HCT116 (cell line): ENCODE results near the gene TIMM17B. TPM values are rescaled to one million over a fixed set of nuclear protein-coding genes. Genes with fewer than 3 reads are reported as not detected.

Source experiments
- ATAC-seq: fragments of 200-7000 bp; cut with Tn5 transposase; 2 replicates; pipeline ENCODE4 v1.9.1; 2020; ENCODE audit warnings: mild to moderate bottlenecking, moderate library complexity
- BruUV-seq: library from RNA; stranded (reverse); fragments of 400-500 nt; replicated peaks from 2 replicates; lab custom pipeline; 2021; lab: Mats Ljungman, UMichigan
- CTCF ChIA-PET: fragments of 300-600 bp; sonication (Branson Sonifier 250); formaldehyde crosslinking; loops from one replicate; lab custom pipeline; 2021; ENCODE audit warnings: antibody characterized with exemption; lab: Charles Lee
- POLR2A ChIA-PET: fragments of 300-600, 350-600 bp; sonication (Branson Sonifier 250); formaldehyde crosslinking; loops from one replicate; lab custom pipeline; 2021; ENCODE audit warnings: antibody characterized with exemption; lab: Charles Lee
- RAD21 ChIA-PET, 2 experiments: fragments of 300-600 bp; sonication (Branson Sonifier 250); formaldehyde crosslinking; loops; one replicate each; lab custom pipeline; 2023; ENCODE audit warnings: low total read pairs in 2 of 2; ENCODE audit not compliant: uncharacterized antibody in 2 of 2, unreplicated experiment in 2 of 2, low non-redundant PET in 1 of 2; lab: Charles Lee
- DNase-seq: peaks from one replicate; pipeline ENCODE4 v3.0.0-alpha.2; 2010; ENCODE audit warnings: low read depth, low spot score
- H2AFZ ChIP-seq: fragments of 200-600 bp; shearing (Covaris generic), sonication (generic); 2 replicates; pipeline ENCODE4 v1.6.1; 2017; ENCODE audit warnings: low read depth, mixed run types, mixed read lengths, antibody characterized with exemption, low read length; ENCODE audit not compliant: poor library complexity, severe bottlenecking
- H3K27ac ChIP-seq: 2 replicates; pipeline ENCODE4 v1.5.1; 2012; ENCODE audit warnings: low read depth, low read length
- H3K27me3 ChIP-seq: fragments of 200-600 bp; sonication (generic); 2 replicates; pipeline ENCODE4 v1.6.1; 2016; ENCODE audit warnings: mixed run types, low read length, mixed read lengths; ENCODE audit not compliant: insufficient read depth
- H3K36me3 ChIP-seq, 2 experiments: fragments of 200-500 bp in 1 of 2; fragments of 200-600 bp in 1 of 2; sonication (Bioruptor generic) in 1 of 2; sonication (generic) in 1 of 2; 2 replicates each; pipeline versions ENCODE4 v1.5.1 to v1.6.1; 2014 to 2016; ENCODE audit warnings: low read length in 2 of 2, inconsistent platforms in 1 of 2, mixed read lengths in 1 of 2, mixed run types in 1 of 2; ENCODE audit not compliant: insufficient read depth in 2 of 2, control insufficient read depth in 1 of 2
- H3K4me1 ChIP-seq, 2 experiments: fragments of 200-600 bp in 1 of 2; sonication (generic) in 1 of 2; 2 replicates each; pipeline versions ENCODE4 v1.5.1 to v1.6.1; 2012 to 2017; ENCODE audit warnings: low read length in 2 of 2, inconsistent platforms in 1 of 2, mild to moderate bottlenecking in 1 of 2, mixed read lengths in 1 of 2, mixed run types in 1 of 2, moderate library complexity in 1 of 2; ENCODE audit not compliant: insufficient read depth in 2 of 2, control insufficient read depth in 1 of 2
- H3K4me2 ChIP-seq: fragments of 200-600 bp; sonication (generic); 2 replicates; pipeline ENCODE4 v1.6.1; 2017; ENCODE audit warnings: mixed run types, low read length, mixed read lengths
- H3K4me3 ChIP-seq, 2 experiments: fragments of 200-600 bp in 1 of 2; sonication (generic) in 1 of 2; replicated peaks in 1 of 2; 2 replicates each; pipeline ENCODE4 v1.5.1; 2011 to 2016; ENCODE audit warnings: low read length in 2 of 2, control low read depth in 1 of 2, low read depth in 1 of 2, mild to moderate bottlenecking in 1 of 2, mixed read lengths in 1 of 2, mixed run types in 1 of 2
- H3K79me2 ChIP-seq: fragments of 200-600 bp; sonication (generic); 2 replicates; pipeline ENCODE4 v1.6.1; 2017; ENCODE audit warnings: mild to moderate bottlenecking, mixed run types, low read length, moderate library complexity, mixed read lengths; ENCODE audit not compliant: insufficient read depth
- H3K9ac ChIP-seq: fragments of 200-600 bp; sonication (generic); 2 replicates; pipeline ENCODE4 v1.6.1; 2016; ENCODE audit warnings: low read length, mixed read lengths
- H3K9me2 ChIP-seq: fragments of 200-600 bp; sonication (generic), shearing (Covaris generic); 2 replicates; pipeline ENCODE4 v1.6.1; 2017; ENCODE audit warnings: mixed run types, mild to moderate bottlenecking, moderate library complexity; ENCODE audit not compliant: insufficient read depth
- H3K9me3 ChIP-seq, 2 experiments: fragments of 200-500 bp in 1 of 2; fragments of 200-600 bp in 1 of 2; sonication (Bioruptor generic) in 1 of 2; sonication (generic) in 1 of 2; 2 replicates each; pipeline ENCODE4 v1.6.1; 2014 to 2017; ENCODE audit warnings: low read length in 2 of 2, mixed read lengths in 2 of 2, inconsistent platforms in 1 of 2, low read depth in 1 of 2, mild to moderate bottlenecking in 1 of 2, mixed run types in 1 of 2, moderate library complexity in 1 of 2; ENCODE audit not compliant: control insufficient read depth in 1 of 2, insufficient read depth in 1 of 2
- H4K20me1 ChIP-seq: fragments of 200-600 bp; sonication (generic), shearing (Covaris generic); 2 replicates; pipeline ENCODE4 v1.6.1; 2017; ENCODE audit warnings: mixed run types, mild to moderate bottlenecking, moderate library complexity; ENCODE audit not compliant: insufficient read depth
- ATF3 ChIP-seq: IDR thresholded peaks from 2 replicates; pipeline ENCODE4 v1.6.1; 2012
- CBX3 ChIP-seq: IDR thresholded peaks from 2 replicates; pipeline ENCODE4 v1.6.1; 2012; ENCODE audit warnings: low read depth
- CEBPB ChIP-seq: IDR thresholded peaks from 2 replicates; pipeline ENCODE4 v1.6.1; 2012; ENCODE audit warnings: low read depth
- CTCF ChIP-seq, 3 experiments: fragments of 200-600 bp in 1 of 3; sonication (generic) in 1 of 3; IDR thresholded peaks in 2 of 3; conservative IDR thresholded peaks in 1 of 3; 2 replicates each; pipeline ENCODE4 v1.5.1; 2012 to 2017; ENCODE audit warnings: low read depth in 2 of 3, low read length in 2 of 3, antibody characterized with exemption in 1 of 3, borderline replicate concordance in 1 of 3, control low read depth in 1 of 3, mild to moderate bottlenecking in 1 of 3, mixed read lengths in 1 of 3, mixed run types in 1 of 3, moderate library complexity in 1 of 3; ENCODE audit not compliant: insufficient read depth in 1 of 3
- EGR1 ChIP-seq: IDR thresholded peaks from 2 replicates; pipeline ENCODE4 v1.6.1; 2012; ENCODE audit warnings: low read depth
- EZH2 ChIP-seq: fragments of 200-600 bp; sonication (generic); IDR thresholded peaks from 2 replicates; pipeline ENCODE4 v1.6.1; 2017; ENCODE audit warnings: antibody characterized with exemption, mixed run types
- EZH2phosphoT487 ChIP-seq: fragments of 200-600 bp; IDR thresholded peaks from 2 replicates; pipeline ENCODE4 v1.6.1; 2018; ENCODE audit warnings: antibody characterized with exemption, borderline replicate concordance
- MAX ChIP-seq: IDR thresholded peaks from 2 replicates; pipeline ENCODE4 v1.6.1; 2012
- POLR2A ChIP-seq: IDR thresholded peaks from 2 replicates; pipeline ENCODE4 v1.7.0; 2011; ENCODE audit warnings: borderline replicate concordance; ENCODE audit not compliant: insufficient read depth, insufficient read length; ENCODE audit errors: extremely low read depth
- POLR2AphosphoS5 ChIP-seq: IDR thresholded peaks from 2 replicates; pipeline ENCODE4 v1.6.1; 2011; ENCODE audit warnings: mild to moderate bottlenecking, low read depth, low read length, moderate library complexity
- RAD21 ChIP-seq: IDR thresholded peaks from 2 replicates; pipeline ENCODE4 v1.6.1; 2012; ENCODE audit warnings: low read depth, mild to moderate bottlenecking
- TCF7L2 ChIP-seq: IDR thresholded peaks from 2 replicates; pipeline ENCODE4 v1.7.0; 2011; ENCODE audit warnings: borderline replicate concordance, inconsistent platforms; ENCODE audit not compliant: insufficient read depth, insufficient read length; ENCODE audit errors: extremely low read depth
- YY1 ChIP-seq: IDR thresholded peaks from 2 replicates; pipeline ENCODE4 v1.6.1; 2011; ENCODE audit warnings: low read length, low read depth, moderate library complexity, mild to moderate bottlenecking; ENCODE audit not compliant: insufficient replicate concordance; ENCODE audit errors: extremely low read depth
- ZBTB33 ChIP-seq: IDR thresholded peaks from 2 replicates; pipeline ENCODE4 v1.6.1; 2011; ENCODE audit warnings: mild to moderate bottlenecking, low read length, moderate library complexity; ENCODE audit not compliant: insufficient replicate concordance; ENCODE audit errors: extremely low read depth
- ZNF274 ChIP-seq: fragments of 200-500 bp; sonication (Bioruptor generic); IDR thresholded peaks from 2 replicates; pipeline ENCODE4 v1.6.1; 2014; ENCODE audit warnings: mild to moderate bottlenecking, low read depth, low read length, inconsistent platforms
- intact Hi-C: fragments of 100-400 bp; cut with micrococcal nuclease; formaldehyde crosslinking; loops from 2 replicates; pipeline ENCODE4 v1.10.0; 2022
- total RNA-seq: library from RNA; stranded (reverse); gene quantifications from one replicate; pipeline ENCODE4 v1.2.1, GENCODE V29; 2021; ENCODE audit not compliant: unreplicated experiment

TIMM17B gene
- total RNA-seq, 1 experiment from 2014 or later: 41.7 TPM

GRCh38 chrX:48920718-48921104 is 23.1 kb upstream of the TIMM17B start:
- peaks cover 5 to 19% of the 10 kb centered on the region in 2 experiments; a peak in 2 of 4 replicates for H3K4me1 ChIP-seq
- H3K4me2 ChIP-seq: no peak overlapping the region
- intact Hi-C loops: no loop called here
- no peaks in the 10 kb centered on the region for H3K9me2 ChIP-seq
- H3K27ac ChIP-seq: no peak overlapping the region
- peaks cover 18% of the 10 kb centered on the region for H3K79me2 ChIP-seq
- ATAC-seq (no peak), DNase-seq (no peak)
- H3K9me3 ChIP-seq: no peaks in the 10 kb centered on the region
- no peak overlapping the region for H3K4me3 ChIP-seq
- RAD21 ChIA-PET: no interaction called here
- no peaks in the 10 kb centered on the region for H3K27me3 ChIP-seq
- TF ChIP-seq ATF3 (no peak), TCF7L2 (no peak), POLR2A (no peak), EZH2 (no peak), MAX (no peak), ZNF274 (no peak), CEBPB (no peak), RAD21 (no peak), POLR2AphosphoS5 (no peak)
- H2AFZ ChIP-seq: no peak overlapping the region
- no peak overlapping the region for H3K9ac ChIP-seq
- CTCF ChIA-PET: no interaction called here
- peaks cover 6 to 7% of the 10 kb centered on the region in 2 experiments; a peak in 3 of 4 replicates for H3K36me3 ChIP-seq
- POLR2A ChIA-PET: no interaction called here
- BruUV-seq: no TSS peak
- no peaks in the 10 kb centered on the region for H4K20me1 ChIP-seq

GRCh38 chrX:48919947-48920717 is 22.6 kb upstream of the TIMM17B start:
- no peak for DNase-seq
- Histone ChIP-seq H3K9me3 (no peaks in the 10 kb centered on the region), H3K9ac (no peak overlapping the region), H3K4me3 (no peak overlapping the region), H3K4me2 (no peak overlapping the region), H3K36me3 (peaks cover 3 to 6% of the 10 kb centered on the region in 2 experiments; a peak in 3 of 4 replicates), H2AFZ (no peak overlapping the region), H4K20me1 (no peaks in the 10 kb centered on the region), H3K27ac (no peak overlapping the region), H3K4me1 (peaks cover 5 to 19% of the 10 kb centered on the region in 2 experiments; a peak in 2 of 4 replicates), H3K9me2 (no peaks in the 10 kb centered on the region), H3K27me3 (no peaks in the 10 kb centered on the region), H3K79me2 (peaks cover 24% of the 10 kb centered on the region)
- ChIA-PET POLR2A (no interaction called here), RAD21 (no interaction called here), CTCF (no interaction called here)
- intact Hi-C loops: loop anchor here (2.0 to 5.0 kb wide), 2 partner anchors 37 to 158 kb away; partner anchors contain the start of genes GLOD5 and OTUD5
- no peak for ATAC-seq
- BruUV-seq: no TSS peak
- no peak for TF ChIP-seq YY1
- TF ChIP-seq CEBPB: no peak
- no peak for TF ChIP-seq ZBTB33
- TF ChIP-seq CTCF (IDR thresholded peaks at IDR 0.05 in 2 of 3, conservative IDR thresholded peaks at IDR 0.05 in 1 of 3; ENCODE audit: borderline replicate concordance in 1 of 3, insufficient read depth in 1 of 3, low read depth in 2 of 3, low read length in 2 of 3): no peak
- TF ChIP-seq CBX3: no peak
- TF ChIP-seq ZNF274: no peak
- no peak for TF ChIP-seq EZH2
- no peak for TF ChIP-seq EGR1
- TF ChIP-seq EZH2phosphoT487: no peak
- no peak for TF ChIP-seq RAD21
